Measurements from ENCODE around the gene ITPK1. TPM values are rescaled to one million over a fixed set of nuclear protein-coding genes. Genes with fewer than 3 reads are reported as not detected.

The ITPK1 gene
- total and polyA plus RNA-seq, 2 donors (not counting 3 experiments of a cell fraction or from before 2014, with no cell fraction given): 39.6 to 51.8 TPM

DNA sequence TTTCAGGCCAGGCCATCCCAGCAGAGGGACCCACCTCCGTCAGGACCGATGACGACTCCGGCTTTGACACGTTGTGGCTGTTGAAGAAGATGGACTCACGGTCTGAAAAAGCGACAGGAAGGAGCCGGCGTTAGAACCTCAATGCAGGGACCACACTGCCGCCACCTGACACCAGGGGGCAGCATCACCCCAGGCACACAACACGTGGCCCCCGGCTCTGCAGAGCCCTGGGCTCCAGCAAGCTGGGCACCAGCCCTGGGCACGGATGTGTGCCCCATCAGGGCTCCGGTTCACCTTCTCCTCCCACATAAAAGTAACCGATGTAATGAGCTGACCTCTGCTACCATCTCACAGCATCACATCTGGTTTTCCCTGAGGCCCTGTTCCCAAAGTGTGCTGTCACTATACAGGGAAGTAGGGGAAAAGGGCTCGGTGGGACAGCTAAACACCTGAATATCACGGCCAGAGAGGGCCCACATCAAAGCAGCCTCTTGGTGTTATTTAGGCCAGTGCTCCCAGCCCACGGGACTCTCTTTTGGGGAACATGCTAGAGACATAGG lies 163.7 kb downstream of the ITPK1 start:
- TF ChIP-seq POLR2AphosphoS5 (IDR thresholded peaks at IDR 0.05; ENCODE audit: insufficient read depth, low read depth, low read length) (no peak), FOS (IDR thresholded peaks at IDR 0.05; ENCODE audit: borderline replicate concordance, insufficient read depth, low read length) (no peak), JUN (IDR thresholded peaks at IDR 0.05; ENCODE audit: borderline replicate concordance, insufficient read depth, insufficient read length, low read depth) (no peak), GATA2 (IDR thresholded peaks at IDR 0.05; ENCODE audit: insufficient read depth, insufficient read length, low read depth, low read length) (no peak), MYC (IDR thresholded peaks at IDR 0.05; ENCODE audit: low read depth, low read length) (peak; percentile 73), POLR2A (IDR thresholded peaks at IDR 0.05; ENCODE audit: low read depth, low read length) (no peak), EZH2 (IDR thresholded peaks at IDR 0.05; ENCODE audit: borderline replicate concordance, low read depth, low read length, severe bottlenecking) (no peak)
- TF ChIP-seq, protein P1, sequence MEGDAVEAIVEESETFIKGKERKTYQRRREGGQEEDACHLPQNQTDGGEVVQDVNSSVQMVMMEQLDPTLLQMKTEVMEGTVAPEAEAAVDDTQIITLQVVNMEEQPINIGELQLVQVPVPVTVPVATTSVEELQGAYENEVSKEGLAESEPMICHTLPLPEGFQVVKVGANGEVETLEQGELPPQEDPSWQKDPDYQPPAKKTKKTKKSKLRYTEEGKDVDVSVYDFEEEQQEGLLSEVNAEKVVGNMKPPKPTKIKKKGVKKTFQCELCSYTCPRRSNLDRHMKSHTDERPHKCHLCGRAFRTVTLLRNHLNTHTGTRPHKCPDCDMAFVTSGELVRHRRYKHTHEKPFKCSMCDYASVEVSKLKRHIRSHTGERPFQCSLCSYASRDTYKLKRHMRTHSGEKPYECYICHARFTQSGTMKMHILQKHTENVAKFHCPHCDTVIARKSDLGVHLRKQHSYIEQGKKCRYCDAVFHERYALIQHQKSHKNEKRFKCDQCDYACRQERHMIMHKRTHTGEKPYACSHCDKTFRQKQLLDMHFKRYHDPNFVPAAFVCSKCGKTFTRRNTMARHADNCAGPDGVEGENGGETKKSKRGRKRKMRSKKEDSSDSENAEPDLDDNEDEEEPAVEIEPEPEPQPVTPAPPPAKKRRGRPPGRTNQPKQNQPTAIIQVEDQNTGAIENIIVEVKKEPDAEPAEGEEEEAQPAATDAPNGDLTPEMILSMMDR (IDR thresholded peaks at IDR 0.05; ENCODE audit: extremely low read depth in 1 of 2, insufficient read depth in 1 of 2, low read depth in 1 of 2, low read length in 2 of 2): peak; percentile 86 to 96
- TF ChIP-seq, protein P2, sequence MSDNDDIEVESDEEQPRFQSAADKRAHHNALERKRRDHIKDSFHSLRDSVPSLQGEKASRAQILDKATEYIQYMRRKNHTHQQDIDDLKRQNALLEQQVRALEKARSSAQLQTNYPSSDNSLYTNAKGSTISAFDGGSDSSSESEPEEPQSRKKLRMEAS (IDR thresholded peaks at IDR 0.05; ENCODE audit: insufficient read depth, insufficient read length): peak; percentile 91
- DNase-seq (ENCODE audit: low read depth, low spot score): peak; percentile 70
- BruUV-seq (replicated peaks): no TSS peak
- Histone ChIP-seq H3K4me2 (ENCODE audit: insufficient read depth, low read length) (no peak overlapping the region), H3K4me3 (replicated peaks in 1 of 3; ENCODE audit: insufficient read depth in 1 of 3, low read depth in 1 of 3, low read length in 3 of 3) (no peak overlapping the region), H4K20me1 (replicated peaks; ENCODE audit: control insufficient read depth, extremely low read depth, insufficient read depth, low read length) (no peaks in the 10 kb centered on the region), H3K9ac (replicated peaks; ENCODE audit: extremely low read depth, insufficient read depth, low read length) (no peak overlapping the region), H3K9me1 (replicated peaks; ENCODE audit: control insufficient read depth, extremely low read depth, insufficient read depth, low read length) (no peaks in the 10 kb centered on the region), H3K79me2 (ENCODE audit: control insufficient read depth, insufficient read depth, low read length) (no peaks in the 10 kb centered on the region), H3K9me3 (replicated peaks; ENCODE audit: control insufficient read depth, insufficient read depth, low read length) (no peaks in the 10 kb centered on the region), H3K27me3 (ENCODE audit: control insufficient read depth in 2 of 2, insufficient read depth in 2 of 2, low read length in 2 of 2) (no peaks in the 10 kb centered on the region), H2AFZ (ENCODE audit: low read depth, low read length) (no peak overlapping the region), H3K27ac (ENCODE audit: insufficient read depth, low read depth, low read length) (no peak overlapping the region), H3K36me3 (ENCODE audit: control insufficient read depth in 2 of 2, extremely low read depth in 1 of 2, insufficient read depth in 2 of 2, low read length in 2 of 2) (no peaks in the 10 kb centered on the region), H3K4me1 (ENCODE audit: control insufficient read depth, extremely low read depth, insufficient read depth, low read length) (no peaks in the 10 kb centered on the region)
- dilution Hi-C loops (cut with MboI; ENCODE audit: extremely low pct_ligation_motif_present, low sequenced_read_pairs): loop anchor here (25.0 kb wide), 1 partner anchor 185 kb away; no protein-coding TSS in a partner anchor
- intact Hi-C loops (cut with micrococcal nuclease): loop anchor here (1.0 to 5.0 kb wide), 7 partner anchors 163 to 665 kb away; partner anchors contain the start of gene ITPK1
- POLR2A ChIA-PET: interaction anchor here (1.0 kb wide), 1 partner anchor 180 kb away, joined by 3 read pairs; no protein-coding TSS in a partner anchor
- CTCF ChIA-PET: interaction anchor here (0.6 to 5.5 kb wide), 42 partner anchors 10 to 362 kb away, joined by 3 to 109 read pairs (median 4); partner anchors contain the start of genes GON7, LYSET, MOAP1 and UBR7
- FAIRE-seq: peak; percentile 76
